ENCODE measurements around the gene ARHGAP26.

- TF ChIP-seq, protein P1, sequence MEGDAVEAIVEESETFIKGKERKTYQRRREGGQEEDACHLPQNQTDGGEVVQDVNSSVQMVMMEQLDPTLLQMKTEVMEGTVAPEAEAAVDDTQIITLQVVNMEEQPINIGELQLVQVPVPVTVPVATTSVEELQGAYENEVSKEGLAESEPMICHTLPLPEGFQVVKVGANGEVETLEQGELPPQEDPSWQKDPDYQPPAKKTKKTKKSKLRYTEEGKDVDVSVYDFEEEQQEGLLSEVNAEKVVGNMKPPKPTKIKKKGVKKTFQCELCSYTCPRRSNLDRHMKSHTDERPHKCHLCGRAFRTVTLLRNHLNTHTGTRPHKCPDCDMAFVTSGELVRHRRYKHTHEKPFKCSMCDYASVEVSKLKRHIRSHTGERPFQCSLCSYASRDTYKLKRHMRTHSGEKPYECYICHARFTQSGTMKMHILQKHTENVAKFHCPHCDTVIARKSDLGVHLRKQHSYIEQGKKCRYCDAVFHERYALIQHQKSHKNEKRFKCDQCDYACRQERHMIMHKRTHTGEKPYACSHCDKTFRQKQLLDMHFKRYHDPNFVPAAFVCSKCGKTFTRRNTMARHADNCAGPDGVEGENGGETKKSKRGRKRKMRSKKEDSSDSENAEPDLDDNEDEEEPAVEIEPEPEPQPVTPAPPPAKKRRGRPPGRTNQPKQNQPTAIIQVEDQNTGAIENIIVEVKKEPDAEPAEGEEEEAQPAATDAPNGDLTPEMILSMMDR (IDR thresholded peaks at IDR 0.05; ENCODE audit: low read length): no peak
- no peak for TF ChIP-seq EZH2 (IDR thresholded peaks at IDR 0.05; ENCODE audit: borderline replicate concordance, low read length)
These were observed 36.7 kb downstream of the ARHGAP26 start for GRCh38 chr5:142806841-142807267.
